Measurements from ENCODE around the gene PRELID3B. TPM values are rescaled to one million over a fixed set of nuclear protein-coding genes. Genes with fewer than 3 reads are reported as not detected.

The PRELID3B gene
- total and polyA plus RNA-seq, 2 of the 13 experiments (the other 11 are each of a cell fraction or from before 2014, with no cell fraction given) = 23.3 to 42.6 TPM

DNA sequence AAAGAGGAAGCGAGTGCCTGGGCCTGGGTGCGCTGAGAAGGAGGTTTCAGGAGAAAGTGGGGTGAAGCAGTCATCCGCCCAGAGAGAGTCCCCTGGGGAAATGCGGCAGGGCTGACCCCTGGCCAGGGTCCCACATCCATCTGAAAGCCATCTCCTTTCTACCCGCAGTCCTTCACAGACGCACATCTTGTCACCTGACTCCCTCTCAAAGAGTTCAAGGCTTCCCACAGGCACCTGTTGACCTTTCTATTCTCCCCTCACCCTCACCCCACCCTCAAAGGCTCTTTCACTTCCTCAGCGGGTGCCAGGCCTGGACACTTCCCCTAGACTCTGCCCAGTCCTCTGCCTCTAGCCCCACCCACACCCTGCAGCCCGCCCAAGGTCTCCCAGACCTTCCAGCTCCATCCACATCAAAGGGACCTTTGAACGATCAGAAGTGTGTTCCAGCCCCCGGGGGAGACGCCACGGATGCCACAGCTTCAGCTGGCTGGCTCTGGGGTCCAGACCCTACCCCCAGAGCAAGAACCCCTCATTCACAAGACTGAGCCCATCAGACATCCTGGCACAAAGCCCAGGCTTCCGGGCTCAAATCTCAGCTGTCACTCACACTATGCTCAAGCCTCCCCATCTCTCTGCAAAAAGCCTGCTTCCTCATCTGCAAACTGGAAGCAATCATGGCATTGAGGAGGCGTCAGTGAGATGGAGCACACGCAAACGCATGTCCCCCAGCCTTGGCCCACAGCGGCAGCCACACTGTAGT is 37.6 kb downstream of the PRELID3B start (continued):
- TF ChIP-seq NCOR1 (IDR thresholded peaks at IDR 0.05; ENCODE audit: borderline replicate concordance, low read length) (no peak; the same call in 1 of the 2 replicates), STAG1 (CRISPR knock-in tag; IDR thresholded peaks at IDR 0.05) (peak; percentile 3; the same call in 1 of the 2 replicates), WIZ (CRISPR knock-in tag; IDR thresholded peaks at IDR 0.05) (no peak), NR2F1 (CRISPR knock-in tag; IDR thresholded peaks at IDR 0.05) (peak in 1 of 2 experiments; percentile 14; a peak in 1 of 4 replicates), ZSCAN31 (CRISPR knock-in tag; IDR thresholded peaks at IDR 0.05; ENCODE audit: low read depth) (no peak), ZNF136 (CRISPR knock-in tag; IDR thresholded peaks at IDR 0.05; ENCODE audit: low read depth) (peak; percentile 67; the same call in 1 of the 2 replicates), PHF8 (CRISPR knock-in tag; IDR thresholded peaks at IDR 0.05) (peak; percentile 29; the same call in 1 of the 2 replicates), GABPA (IDR thresholded peaks at IDR 0.05; ENCODE audit: low read depth, low read length) (no peak), GABPA (CRISPR knock-in tag; IDR thresholded peaks at IDR 0.05; ENCODE audit: low read depth) (0 out of 2 replicates have a peak, but pooled peaks have one; percentile 17), PCBP2 (optimal IDR thresholded peaks at IDR 0.05; ENCODE audit: low read depth, low read length, poor library complexity, severe bottlenecking) (no peak), ZSCAN25 (CRISPR knock-in tag; IDR thresholded peaks at IDR 0.05) (no peak), ZNF839 (CRISPR knock-in tag; IDR thresholded peaks at IDR 0.05; ENCODE audit: borderline replicate concordance) (no peak; the same call in 1 of the 2 replicates), NFYC (CRISPR knock-in tag; IDR thresholded peaks at IDR 0.05) (no peak)
- TF ChIP-seq, protein P1, sequence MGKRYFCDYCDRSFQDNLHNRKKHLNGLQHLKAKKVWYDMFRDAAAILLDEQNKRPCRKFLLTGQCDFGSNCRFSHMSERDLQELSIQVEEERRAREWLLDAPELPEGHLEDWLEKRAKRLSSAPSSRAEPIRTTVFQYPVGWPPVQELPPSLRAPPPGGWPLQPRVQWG (CRISPR knock-in tag; IDR thresholded peaks at IDR 0.05; ENCODE audit: borderline replicate concordance, low read depth) = no peak
- TF ChIP-seq, protein P2, sequence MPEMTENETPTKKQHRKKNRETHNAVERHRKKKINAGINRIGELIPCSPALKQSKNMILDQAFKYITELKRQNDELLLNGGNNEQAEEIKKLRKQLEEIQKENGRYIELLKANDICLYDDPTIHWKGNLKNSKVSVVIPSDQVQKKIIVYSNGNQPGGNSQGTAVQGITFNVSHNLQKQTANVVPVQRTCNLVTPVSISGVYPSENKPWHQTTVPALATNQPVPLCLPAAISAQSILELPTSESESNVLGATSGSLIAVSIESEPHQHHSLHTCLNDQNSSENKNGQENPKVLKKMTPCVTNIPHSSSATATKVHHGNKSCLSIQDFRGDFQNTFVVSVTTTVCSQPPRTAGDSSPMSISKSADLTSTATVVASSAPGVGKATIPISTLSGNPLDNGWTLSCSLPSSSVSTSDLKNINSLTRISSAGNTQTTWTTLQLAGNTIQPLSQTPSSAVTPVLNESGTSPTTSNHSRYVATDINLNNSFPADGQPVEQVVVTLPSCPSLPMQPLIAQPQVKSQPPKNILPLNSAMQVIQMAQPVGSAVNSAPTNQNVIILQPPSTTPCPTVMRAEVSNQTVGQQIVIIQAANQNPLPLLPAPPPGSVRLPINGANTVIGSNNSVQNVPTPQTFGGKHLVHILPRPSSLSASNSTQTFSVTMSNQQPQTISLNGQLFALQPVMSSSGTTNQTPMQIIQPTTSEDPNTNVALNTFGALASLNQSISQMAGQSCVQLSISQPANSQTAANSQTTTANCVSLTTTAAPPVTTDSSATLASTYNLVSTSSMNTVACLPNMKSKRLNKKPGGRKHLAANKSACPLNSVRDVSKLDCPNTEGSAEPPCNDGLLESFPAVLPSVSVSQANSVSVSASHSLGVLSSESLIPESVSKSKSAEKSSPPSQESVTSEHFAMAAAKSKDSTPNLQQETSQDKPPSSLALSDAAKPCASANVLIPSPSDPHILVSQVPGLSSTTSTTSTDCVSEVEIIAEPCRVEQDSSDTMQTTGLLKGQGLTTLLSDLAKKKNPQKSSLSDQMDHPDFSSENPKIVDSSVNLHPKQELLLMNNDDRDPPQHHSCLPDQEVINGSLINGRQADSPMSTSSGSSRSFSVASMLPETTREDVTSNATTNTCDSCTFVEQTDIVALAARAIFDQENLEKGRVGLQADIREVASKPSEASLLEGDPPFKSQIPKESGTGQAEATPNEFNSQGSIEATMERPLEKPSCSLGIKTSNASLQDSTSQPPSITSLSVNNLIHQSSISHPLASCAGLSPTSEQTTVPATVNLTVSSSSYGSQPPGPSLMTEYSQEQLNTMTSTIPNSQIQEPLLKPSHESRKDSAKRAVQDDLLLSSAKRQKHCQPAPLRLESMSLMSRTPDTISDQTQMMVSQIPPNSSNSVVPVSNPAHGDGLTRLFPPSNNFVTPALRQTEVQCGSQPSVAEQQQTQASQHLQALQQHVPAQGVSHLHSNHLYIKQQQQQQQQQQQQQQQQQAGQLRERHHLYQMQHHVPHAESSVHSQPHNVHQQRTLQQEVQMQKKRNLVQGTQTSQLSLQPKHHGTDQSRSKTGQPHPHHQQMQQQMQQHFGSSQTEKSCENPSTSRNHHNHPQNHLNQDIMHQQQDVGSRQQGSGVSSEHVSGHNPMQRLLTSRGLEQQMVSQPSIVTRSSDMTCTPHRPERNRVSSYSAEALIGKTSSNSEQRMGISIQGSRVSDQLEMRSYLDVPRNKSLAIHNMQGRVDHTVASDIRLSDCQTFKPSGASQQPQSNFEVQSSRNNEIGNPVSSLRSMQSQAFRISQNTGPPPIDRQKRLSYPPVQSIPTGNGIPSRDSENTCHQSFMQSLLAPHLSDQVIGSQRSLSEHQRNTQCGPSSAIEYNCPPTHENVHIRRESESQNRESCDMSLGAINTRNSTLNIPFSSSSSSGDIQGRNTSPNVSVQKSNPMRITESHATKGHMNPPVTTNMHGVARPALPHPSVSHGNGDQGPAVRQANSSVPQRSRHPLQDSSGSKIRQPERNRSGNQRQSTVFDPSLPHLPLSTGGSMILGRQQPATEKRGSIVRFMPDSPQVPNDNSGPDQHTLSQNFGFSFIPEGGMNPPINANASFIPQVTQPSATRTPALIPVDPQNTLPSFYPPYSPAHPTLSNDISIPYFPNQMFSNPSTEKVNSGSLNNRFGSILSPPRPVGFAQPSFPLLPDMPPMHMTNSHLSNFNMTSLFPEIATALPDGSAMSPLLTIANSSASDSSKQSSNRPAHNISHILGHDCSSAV (CRISPR knock-in tag; IDR thresholded peaks at IDR 0.05; ENCODE audit: borderline replicate concordance) = no peak
- TF ChIP-seq, protein P3, sequence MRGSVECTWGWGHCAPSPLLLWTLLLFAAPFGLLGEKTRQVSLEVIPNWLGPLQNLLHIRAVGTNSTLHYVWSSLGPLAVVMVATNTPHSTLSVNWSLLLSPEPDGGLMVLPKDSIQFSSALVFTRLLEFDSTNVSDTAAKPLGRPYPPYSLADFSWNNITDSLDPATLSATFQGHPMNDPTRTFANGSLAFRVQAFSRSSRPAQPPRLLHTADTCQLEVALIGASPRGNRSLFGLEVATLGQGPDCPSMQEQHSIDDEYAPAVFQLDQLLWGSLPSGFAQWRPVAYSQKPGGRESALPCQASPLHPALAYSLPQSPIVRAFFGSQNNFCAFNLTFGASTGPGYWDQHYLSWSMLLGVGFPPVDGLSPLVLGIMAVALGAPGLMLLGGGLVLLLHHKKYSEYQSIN (CRISPR knock-in tag; IDR thresholded peaks at IDR 0.05; ENCODE audit: borderline replicate concordance) = no peak
- TF ChIP-seq, protein P4, sequence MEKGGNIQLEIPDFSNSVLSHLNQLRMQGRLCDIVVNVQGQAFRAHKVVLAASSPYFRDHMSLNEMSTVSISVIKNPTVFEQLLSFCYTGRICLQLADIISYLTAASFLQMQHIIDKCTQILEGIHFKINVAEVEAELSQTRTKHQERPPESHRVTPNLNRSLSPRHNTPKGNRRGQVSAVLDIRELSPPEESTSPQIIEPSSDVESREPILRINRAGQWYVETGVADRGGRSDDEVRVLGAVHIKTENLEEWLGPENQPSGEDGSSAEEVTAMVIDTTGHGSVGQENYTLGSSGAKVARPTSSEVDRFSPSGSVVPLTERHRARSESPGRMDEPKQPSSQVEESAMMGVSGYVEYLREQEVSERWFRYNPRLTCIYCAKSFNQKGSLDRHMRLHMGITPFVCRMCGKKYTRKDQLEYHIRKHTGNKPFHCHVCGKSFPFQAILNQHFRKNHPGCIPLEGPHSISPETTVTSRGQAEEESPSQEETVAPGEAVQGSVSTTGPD (CRISPR knock-in tag; IDR thresholded peaks at IDR 0.05) = no peak

Data from HepG2 (cell line).